HL-60 (cell line): ENCODE results near the gene FBXW7.
"Not testable (repeated sequence)": the region's sequence is repeated elsewhere in the genome, so short reads cannot be mapped to it uniquely, and the experiment has no call there.

Source experiments
- DNase-seq, 2 experiments: peaks; one replicate each; pipeline ENCODE4 v3.0.0-alpha.2; 2010 to 2020; ENCODE audit warnings: low read depth in 1 of 2, low spot score in 1 of 2
- H3K27ac ChIP-seq: fragments of 250-450 bp; sonication (Bioruptor Pico); replicated peaks from 2 replicates; pipeline ENCODE4 v1.5.1; 2020; ENCODE audit warnings: mild to moderate bottlenecking, moderate library complexity
- H3K27me3 ChIP-seq: fragments of 250-450 bp; sonication (Bioruptor Pico); 2 replicates; pipeline ENCODE4 v1.5.1; 2021; ENCODE audit warnings: mild to moderate bottlenecking, moderate library complexity; ENCODE audit not compliant: insufficient read depth, poor library complexity, severe bottlenecking
- H3K4me3 ChIP-seq: replicated peaks from 2 replicates; pipeline ENCODE4 v1.5.1; 2011; ENCODE audit warnings: mild to moderate bottlenecking, control low read depth, low read length; ENCODE audit not compliant: insufficient read depth
- CTCF ChIP-seq: IDR thresholded peaks from one replicate; pipeline ENCODE4 v1.5.1; 2011; ENCODE audit warnings: low read length, control low read depth, inconsistent platforms; ENCODE audit not compliant: insufficient read depth
- GABPA ChIP-seq: IDR thresholded peaks from 2 replicates; pipeline ENCODE4 v1.6.1; 2012; ENCODE audit warnings: low read depth
- POLR2AphosphoS5 ChIP-seq: IDR thresholded peaks from 2 replicates; pipeline ENCODE4 v1.6.1; 2012; ENCODE audit warnings: low read depth
- REST ChIP-seq: IDR thresholded peaks from 2 replicates; pipeline ENCODE4 v1.6.1; 2012; ENCODE audit warnings: low read depth; ENCODE audit not compliant: insufficient replicate concordance
- SPI1 ChIP-seq: IDR thresholded peaks from 2 replicates; pipeline ENCODE4 v1.6.1; 2012; ENCODE audit warnings: low read depth, mild to moderate bottlenecking, borderline replicate concordance

Gene FBXW7

GRCh38 chr4:152556834-152557233 is 20.9 kb upstream of the FBXW7 start:
- TF ChIP-seq POLR2AphosphoS5 (no peak), GABPA (no peak), CTCF (no peak), SPI1 (no peak), REST (no peak)
- Histone ChIP-seq H3K4me3 (no peak overlapping the region), H3K27ac (no peak overlapping the region), H3K27me3 (no peaks in the 10 kb centered on the region)
- DNase-seq = no peak

- no peak for DNase-seq
- Histone ChIP-seq H3K27ac (no peak overlapping the region), H3K27me3 (no peaks in the 10 kb centered on the region), H3K4me3 (no peak overlapping the region)
- TF ChIP-seq POLR2AphosphoS5 (no peak), SPI1 (no peak), REST (no peak), GABPA (no peak), CTCF (no peak)
Measured at GRCh38 chr4:152556283-152556682, 20.4 kb upstream of the FBXW7 start.

GRCh38 chr4:152554742-152555141 is 18.9 kb upstream of the FBXW7 start:
- Histone ChIP-seq H3K4me3 (no peak overlapping the region), H3K27me3 (no peaks in the 10 kb centered on the region), H3K27ac (no peak overlapping the region)
- no peak for DNase-seq
- TF ChIP-seq CTCF (no peak), POLR2AphosphoS5 (no peak), REST (no peak), GABPA (no peak), SPI1 (no peak)

GRCh38 chr4:152550687-152551086 is 14.8 kb upstream of the FBXW7 start:
- not testable (repeated sequence) for H3K27ac ChIP-seq, H3K4me3 ChIP-seq, H3K27me3 ChIP-seq, DNase-seq
